Activated T-cell treated with anti-CD3 and anti-CD28 coated beads for 4 hours (primary cell): ENCODE data around the gene GASK1A.
"Not testable (repeated sequence)": the region's sequence is repeated elsewhere in the genome, so short reads cannot be mapped to it uniquely, and the experiment has no call there.

Experiments used
- DNase-seq: peaks from one replicate; pipeline ENCODE4 v3.0.0-alpha.2; 2020

GASK1A gene

GRCh38 chr3:42979044-42979972 lies at the start of gene GASK1A:
GASK1A (plus strand) TSS chr3:42979311; CDS start chr3:42979643, 332 bp downstream.
- no peak for DNase-seq

DNA sequence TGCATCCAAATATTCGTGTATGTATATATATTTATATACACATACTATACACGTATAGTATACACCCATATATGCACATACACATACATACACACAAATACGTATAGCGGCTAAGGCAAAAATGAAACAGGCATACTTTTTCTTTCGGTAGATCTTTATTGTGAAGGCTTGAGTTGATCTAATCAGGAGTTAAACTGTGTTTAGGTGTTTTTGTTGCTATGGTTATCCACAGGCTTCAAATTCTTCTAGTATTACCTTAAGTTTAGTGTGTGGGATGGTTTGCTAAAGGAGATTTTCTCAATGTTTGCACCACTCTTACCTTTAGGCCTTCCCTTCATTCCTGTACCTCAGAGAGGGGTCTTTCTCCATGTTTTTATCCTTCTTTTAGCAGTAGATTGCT lies 45.0 kb upstream of the GASK1A start:
- no peak for DNase-seq

DNA sequence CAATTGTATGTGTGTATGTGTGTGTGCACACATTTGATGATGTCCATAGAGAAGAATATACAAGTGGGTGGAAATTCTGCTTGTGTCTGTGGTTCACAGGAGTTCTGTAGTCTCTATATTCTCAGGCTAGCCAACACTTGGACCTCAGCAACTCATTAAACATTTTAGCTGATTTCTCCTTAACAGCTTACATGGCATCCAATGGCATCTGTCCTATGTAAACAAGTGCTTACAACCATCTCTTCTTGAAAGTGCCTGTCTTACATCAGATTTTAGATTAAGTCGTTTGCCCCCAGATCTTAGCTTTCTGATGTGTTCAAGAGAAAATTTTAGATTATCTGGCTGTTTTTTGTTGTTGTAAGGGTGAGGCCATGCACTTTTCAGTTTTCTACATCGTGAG lies 44.2 kb upstream of the GASK1A start:
- no peak for DNase-seq

GRCh38 chr3:42935472-42935871 lies 43.6 kb upstream of the GASK1A start:
- DNase-seq = no peak

DNA sequence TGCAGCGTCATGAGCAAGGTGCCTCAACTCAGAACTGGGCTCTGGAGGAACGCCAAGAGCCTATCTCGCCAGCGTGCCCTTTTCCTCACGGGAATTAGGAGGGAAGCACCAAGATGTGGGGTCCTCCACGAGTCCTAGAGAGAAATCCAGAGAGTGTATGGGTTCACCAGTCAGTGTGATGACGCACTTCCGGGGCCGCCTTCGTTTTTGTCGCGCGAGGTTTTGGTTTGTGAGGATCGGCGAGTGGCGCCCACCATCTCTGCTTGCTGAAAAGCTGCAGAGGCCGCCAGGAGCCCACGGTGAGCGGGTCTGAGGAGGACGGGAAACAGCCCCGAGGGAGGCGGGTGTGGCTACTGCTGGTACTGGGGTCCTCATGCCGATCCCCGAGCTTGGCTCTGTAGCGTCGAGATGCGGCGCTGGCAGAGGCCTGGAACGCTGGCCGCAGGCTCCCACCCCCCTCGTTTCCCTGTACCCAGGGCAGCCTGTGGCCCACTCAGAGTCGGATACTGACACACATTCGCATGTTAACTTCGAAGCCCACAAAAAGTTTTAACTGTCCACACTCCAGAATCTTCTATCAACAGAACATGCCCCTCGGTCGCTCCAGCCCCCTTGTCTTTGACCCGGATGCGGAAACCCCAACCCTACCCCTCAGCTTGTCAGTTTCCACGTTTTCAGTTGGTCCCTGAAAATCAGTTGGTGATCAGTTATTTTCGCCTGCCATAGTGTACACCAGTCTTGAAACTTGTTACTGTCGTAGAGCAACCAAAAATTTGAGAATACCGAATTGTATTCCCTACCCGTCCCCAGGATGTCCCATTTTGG lies 42.7 kb upstream of the GASK1A start:
- no peak for DNase-seq

GRCh38 chr3:42937334-42937733 lies 41.8 kb upstream of the GASK1A start:
- no peak for DNase-seq

DNA sequence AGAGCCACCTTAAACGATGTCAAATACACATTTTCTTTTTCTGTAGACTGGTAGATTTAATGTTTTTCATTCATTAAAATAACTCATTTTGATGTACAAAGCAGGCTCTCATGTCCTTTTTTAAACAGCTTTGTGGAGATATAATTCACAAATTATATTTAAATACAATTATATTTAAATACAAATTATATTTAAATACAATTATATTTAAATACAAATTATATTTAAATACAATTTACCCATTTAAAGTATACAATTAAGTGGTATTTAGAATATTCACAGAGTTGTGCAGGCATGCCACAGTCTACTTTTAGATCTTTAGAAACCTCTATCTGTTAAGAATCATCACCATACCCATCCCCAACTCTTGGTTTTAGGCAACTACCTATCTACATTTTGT lies 36.4 kb upstream of the GASK1A start:
- DNase-seq = no peak

GRCh38 chr3:42946050-42946449 lies 33.1 kb upstream of the GASK1A start:
- no peak for DNase-seq

GRCh38 chr3:42957573-42957972 lies 21.5 kb upstream of the GASK1A start:
- no peak for DNase-seq

GRCh38 chr3:42960282-42960681 lies 18.8 kb upstream of the GASK1A start:
- no peak for DNase-seq

DNA sequence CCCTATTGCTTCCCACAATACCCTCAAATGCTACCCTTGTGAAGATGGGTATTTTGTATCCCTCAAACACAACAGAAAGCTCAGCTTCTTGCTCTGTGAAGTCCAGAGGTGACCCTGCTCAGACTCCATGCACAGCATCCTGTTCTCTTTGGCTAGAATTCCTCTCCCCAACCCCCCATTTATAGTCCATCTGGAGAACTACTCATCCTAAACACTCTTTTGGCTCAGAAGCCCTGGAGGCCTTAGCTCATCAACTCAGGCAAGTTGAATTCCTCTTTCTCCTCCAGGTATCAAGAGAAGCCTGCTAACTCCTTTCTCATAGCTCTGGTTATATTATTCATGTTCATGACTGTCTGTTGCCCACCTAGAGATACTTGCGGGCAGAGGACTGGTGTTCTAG lies 18.3 kb upstream of the GASK1A start:
- no peak for DNase-seq

- peak; percentile 17 for DNase-seq
Observed at GRCh38 chr3:42961633-42962032, 17.5 kb upstream of the GASK1A start.

DNA sequence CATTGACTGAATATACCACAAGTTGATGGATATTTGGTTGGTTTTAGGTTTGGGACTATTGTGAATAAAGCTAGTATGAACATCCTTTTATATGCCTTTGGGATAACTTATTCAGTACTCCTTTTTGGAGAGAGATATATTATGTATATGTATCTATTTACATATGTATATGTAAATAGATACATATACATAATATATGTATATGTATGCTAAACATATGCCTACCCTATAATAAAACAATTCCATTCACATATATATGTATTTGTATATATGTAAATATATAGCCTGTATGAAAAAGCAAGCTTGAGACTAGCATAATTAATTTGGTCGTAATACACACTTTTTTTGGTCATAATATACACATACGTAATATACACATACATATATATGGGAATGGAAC lies 15.8 kb upstream of the GASK1A start:
- no peak for DNase-seq

- DNase-seq = no peak
Observed at GRCh38 chr3:42964266-42964665, 14.8 kb upstream of the GASK1A start.

GRCh38 chr3:42970557-42970956 lies 8.6 kb upstream of the GASK1A start:
- DNase-seq = no peak

DNA sequence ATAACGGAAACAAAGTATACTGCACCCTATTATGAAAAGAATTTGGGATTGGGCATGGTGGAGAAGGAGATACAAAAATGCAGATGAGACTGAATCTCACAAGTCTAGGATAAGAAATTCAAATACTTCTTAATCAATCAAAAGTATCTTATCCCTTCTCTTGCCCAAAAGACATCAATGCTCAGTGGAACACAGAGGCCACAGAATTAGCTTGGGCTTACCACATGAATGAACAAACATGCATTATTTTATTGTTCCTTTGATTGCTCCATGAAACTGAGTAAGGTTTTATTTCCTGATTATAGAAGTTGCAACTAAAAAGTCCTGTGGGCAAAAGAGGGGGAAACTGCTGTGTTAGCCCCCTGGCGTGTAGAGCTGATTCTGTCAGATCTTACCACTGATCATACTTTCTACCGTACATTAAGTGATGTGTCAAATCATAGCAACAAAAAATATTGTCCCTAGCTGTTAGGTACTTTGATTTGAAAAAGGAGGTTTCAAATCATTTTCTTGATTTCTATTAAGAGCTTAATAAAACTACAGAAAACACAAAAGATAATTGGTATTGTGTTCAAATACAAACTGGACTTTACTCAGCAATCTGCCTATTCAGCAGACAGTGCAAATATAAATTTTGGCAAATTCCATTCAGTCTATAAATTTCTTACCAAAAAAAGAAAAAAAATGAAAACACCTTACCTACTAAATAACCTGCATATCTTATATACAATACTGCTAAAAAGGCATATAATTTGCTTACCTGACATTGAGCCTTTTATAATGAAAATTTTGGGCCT lies 7.9 kb upstream of the GASK1A start:
- DNase-seq = no peak

GRCh38 chr3:42974906-42975305 lies 4.2 kb upstream of the GASK1A start:
- DNase-seq = not testable (repeated sequence)

- DNase-seq = no peak
Observed at GRCh38 chr3:42975456-42975855, 3.7 kb upstream of the GASK1A start.

DNA sequence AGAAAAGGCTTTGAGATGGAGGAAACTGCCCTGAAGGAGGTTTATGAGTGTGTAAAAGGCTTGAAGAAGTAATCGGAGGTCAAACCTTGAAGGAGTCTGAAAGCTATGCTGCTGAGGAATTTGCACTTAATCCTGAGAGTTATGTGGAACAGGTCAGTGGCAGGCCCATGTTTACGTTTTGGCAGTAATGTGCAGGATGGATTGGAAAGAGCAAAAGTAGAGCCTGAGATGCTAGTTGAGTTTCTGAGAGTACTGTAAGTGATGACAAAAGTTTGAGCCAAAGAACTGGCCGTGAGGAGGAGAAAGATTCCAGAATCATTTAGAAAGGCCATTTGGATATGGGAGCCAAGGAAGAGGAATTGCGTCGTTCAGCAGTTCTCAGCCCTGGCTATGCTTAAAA lies 3.2 kb upstream of the GASK1A start:
- no peak for DNase-seq

DNA sequence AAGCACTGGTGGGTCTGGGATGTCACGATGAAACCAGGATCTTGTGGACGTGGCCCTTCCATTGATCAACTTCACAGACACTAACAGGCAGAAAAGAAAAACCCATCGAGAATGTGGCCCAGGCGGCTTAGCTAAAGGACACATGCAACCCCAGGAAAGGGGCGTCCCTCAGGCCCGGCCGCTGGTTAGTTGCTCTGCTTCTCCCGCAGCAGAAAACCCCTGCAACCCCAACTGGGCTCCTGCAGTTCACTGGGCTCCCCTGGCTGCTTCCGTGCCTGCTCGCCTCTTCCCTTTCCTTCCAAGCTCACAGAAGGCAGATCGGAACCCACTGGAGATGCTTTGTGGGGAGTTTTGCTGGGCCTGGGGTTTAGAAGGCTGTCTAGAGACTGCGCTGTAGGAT lies 1.1 kb downstream of the GASK1A start:
- no peak for DNase-seq

DNA sequence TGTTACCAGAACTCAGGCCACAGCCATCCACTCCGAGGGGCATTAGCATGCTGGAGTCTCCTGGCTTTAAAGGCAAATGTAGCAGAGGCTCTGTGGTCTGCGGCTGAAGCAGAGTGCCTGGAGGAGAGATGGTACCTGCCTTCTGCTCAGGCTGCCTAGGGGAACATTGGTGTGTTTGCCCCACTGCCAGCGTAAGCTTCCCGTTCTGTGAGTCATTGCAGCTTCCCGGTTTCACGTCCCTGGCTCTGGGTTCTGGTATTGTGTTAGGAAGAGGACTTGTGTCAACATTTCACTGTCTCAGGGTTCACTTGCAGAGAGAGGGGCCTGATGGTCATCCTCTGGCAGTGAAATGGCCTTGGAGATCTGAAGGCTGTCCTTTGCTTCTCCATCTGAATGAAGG lies 1.8 kb downstream of the GASK1A start:
- no peak for DNase-seq

GRCh38 chr3:42982645-42983412 lies 3.7 kb downstream of the GASK1A start:
- DNase-seq = no peak
